Activated CD8-positive, alpha-beta memory T cell treated with anti-CD3 and anti-CD28 coated beads, Interleukin-2, amount 50 U/mL, for 1 hour (primary cell): Measurements from ENCODE around the gene TPO.
A peak's percentile ranks its signal among the peaks of the same experiment; 100 is the strongest.

Source experiments
- DNase-seq: peaks from one replicate; pipeline ENCODE4 v3.0.0-alpha.2; 2020; ENCODE audit errors: extremely low read depth

Gene TPO

DNA sequence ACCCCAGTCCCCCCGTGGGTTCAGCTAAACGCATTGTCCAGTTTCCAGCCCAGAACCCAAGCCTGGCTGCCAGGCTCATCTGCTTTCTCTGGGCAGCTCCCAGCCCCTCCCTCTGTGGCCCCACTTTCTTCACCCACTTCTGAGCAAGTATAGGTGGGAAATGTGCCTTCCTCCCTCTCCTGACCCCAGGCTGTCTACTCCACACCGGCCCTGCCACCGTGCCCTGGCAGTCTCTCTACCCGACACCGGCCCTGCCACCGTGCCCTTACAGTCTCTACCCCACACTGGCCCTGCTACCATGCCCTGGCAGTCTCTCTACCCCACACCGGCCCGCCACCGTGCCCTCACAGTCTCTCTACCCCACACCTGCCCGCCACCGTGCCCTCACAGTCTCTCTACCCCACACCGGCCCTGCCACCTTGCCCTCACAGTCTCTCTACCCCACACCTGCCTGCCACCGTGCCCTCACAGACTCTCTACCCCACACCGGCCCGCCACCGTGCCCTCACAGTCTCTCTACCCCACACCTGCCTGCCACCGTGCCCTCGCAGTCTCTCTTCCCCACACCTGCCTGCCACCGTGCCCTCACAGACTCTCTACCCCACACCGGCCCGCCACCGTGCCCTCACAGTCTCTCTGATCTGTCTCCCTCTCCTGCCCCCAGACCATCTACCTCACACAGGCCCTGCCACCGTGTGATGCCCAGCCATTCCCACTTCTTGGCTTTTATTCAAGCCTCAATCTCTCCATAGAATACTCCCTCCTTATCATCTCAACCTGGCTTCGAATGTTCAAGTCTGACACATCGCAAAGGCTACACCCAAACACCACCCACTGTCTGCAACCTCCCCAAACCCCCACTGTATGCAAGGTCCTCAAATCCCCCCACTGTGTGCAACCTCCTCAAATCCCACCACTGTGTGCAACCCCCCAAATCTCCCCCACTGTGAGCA is 108.9 kb downstream of the TPO start:
- DNase-seq = no peak

DNA sequence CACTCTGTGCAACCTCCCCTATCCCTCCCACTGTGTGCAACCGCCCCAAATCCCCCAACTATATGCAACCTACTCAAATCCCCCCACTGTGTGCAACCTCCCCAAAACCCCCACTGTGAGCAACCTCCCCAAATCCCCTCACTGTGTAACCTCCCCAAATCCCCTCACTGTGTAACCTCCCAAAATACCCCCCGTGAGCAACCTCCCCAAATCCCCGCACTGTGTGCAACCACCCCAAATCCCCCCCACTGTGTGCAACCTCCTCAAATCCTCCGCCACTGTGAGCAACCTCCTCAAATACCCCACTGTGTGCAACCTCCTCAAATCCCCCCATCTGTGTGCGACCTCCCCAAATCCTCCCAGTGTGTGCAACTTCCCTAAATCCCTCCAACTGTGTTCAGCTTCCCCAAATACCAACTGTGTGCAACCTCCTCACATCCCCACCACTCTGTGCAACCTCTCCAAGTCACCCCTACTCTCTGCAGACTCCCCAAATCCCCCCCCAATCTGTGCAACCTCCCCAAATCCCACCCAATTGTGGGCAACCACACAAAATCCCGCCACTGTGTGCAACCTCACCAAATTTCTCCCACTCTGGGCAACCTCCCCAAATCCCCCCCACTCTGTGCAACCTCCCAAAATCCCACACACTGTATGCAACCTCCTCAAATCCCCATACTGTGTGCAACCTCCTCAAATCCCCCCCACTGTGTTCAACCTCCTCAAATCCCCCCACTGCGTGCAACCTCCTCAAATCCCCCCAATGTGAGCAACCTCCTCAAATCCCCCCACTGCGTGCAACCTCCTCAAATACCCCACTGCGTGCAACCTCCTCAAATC is 114.1 kb downstream of the TPO start:
- no peak for DNase-seq

- DNase-seq = no peak
Observed at GRCh38 chr2:1528273-1529064, 115.2 kb downstream of the TPO start.

DNA sequence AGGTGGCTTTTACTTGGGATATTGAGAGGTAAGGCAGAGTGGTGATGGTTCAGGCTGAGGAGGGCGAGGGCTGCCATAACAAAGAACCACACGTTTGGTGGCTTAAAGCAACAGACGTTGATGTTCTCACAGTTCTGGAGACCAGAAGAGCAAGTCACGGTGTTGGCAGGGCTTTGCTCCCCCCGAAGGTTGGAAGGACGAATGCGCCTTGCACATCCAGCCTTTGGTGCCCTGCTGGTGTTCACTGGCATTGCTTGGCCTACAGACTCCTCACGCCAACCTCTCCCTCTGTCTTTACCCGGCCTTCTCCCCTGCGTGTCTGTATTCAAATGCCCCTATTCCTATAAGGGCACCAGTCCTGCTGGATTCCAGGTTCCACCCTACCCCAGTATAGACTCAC is 125.4 kb downstream of the TPO start:
- DNase-seq = no peak

DNA sequence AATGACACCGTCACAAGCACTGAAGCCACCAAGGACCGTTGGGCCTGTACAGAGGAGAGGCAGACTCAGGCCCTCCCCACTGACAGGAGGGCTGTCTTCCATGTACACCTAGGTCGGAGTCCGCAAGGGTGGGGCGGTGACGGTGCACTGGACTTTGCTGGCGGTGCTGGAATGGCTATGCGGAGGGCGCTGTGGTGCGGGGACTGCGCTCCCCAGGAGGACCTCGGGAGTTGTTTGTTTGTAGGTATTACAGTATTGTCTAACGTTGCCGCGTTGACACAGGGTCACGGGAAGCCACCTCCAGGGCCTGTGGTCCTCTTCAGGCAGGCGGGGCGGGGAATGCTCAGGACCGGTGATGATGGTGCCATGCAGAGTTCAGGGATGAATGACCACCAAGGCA is 126.2 kb downstream of the TPO start:
- DNase-seq = no peak

- no peak for DNase-seq
Observed at GRCh38 chr2:1539973-1540372, 126.7 kb downstream of the TPO start.

DNA sequence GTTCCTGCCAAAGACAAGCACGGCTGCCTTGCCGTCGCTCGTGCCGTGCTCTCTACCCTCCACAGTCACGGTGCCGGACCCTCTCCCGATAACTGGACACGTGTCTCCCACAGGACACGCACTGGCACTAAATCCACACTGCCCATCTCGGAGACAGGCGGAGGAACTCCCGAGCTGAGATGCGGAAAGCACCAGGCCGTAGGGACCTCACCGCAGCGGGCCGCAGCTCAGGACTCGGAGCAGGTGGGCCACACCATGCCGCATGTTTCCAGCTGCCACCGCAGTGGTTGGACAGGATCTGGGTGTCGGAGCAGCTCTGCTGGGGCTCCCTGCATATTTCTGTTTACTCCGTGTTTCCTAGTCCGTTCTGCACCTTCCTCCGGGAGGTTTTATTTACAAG is 127.2 kb downstream of the TPO start:
- DNase-seq = no peak

DNA sequence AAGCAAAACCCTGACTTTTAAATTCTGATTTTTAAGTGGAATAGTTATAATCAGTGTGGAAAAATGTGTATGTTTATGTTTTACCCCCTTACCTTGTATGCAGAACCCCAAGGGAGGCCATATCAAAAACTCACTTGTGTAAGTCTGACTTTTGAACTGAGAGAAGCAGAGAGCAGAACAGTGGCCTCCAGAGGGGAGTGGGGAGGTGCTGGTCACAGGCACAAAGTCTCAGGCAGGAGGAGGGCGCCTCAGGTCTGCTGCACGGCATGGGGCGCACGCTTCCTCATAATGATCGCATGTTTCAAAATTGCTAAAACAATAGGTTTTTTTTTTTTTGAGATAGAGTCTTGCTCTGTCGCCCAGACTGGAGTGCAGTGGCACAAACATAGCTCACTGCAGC is 127.8 kb downstream of the TPO start:
- no peak for DNase-seq

DNA sequence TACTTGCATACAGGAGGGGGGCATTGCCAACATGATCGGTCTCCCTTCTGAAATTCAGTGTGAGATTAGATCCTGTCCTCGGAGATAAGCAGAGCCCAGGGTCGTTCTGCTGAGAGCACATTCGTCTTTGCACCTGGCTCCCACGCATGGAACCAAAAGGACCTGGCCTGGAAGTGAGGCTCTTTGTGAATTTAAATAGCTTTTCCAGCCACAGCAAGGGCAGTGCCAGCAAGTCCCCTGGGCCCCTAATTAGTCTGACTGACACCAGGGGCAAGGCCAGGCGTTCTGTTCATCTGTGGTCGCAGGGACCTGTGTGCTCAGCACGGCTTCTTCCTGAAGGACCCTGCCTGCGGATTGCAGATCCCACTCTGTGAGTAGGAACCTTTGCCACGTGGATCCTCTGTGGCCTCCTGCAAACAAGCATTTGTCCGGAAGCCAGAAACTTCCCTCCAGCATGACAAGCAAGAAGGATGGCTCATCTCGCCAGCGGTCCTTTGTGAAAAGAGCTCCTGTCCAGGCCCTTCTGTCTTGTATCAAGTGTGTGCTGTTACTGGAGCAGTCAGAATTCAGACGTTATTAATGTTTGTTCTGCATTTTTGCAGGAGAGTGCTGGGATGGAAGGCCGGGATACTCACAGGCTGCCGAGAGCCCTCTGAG is 128.7 kb downstream of the TPO start:
- DNase-seq = no peak

DNA sequence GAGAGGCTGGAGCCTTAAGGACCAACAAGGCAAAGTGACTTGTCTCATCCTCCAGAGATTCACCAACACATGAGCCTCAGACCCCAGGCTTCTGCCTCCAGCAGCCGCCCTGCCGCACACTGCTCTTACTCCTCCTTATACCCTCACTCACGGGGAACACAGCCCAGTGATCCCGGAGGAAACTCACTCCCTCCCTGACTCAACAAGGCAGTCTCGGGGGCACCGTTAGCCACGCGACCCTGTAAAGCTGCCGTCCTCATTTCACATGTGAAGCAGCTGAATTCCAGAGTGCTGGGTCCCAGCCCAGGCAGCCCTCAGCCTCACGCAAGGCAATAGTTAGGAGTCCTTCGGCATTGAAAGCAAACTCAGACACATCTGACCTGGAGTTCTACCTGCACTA is 129.7 kb downstream of the TPO start:
- no peak for DNase-seq

GRCh38 chr2:1543776-1544477 is 130.7 kb downstream of the TPO start:
- no peak for DNase-seq

- DNase-seq = no peak
Observed at GRCh38 chr2:1544478-1545069, 131.3 kb downstream of the TPO start.

DNA sequence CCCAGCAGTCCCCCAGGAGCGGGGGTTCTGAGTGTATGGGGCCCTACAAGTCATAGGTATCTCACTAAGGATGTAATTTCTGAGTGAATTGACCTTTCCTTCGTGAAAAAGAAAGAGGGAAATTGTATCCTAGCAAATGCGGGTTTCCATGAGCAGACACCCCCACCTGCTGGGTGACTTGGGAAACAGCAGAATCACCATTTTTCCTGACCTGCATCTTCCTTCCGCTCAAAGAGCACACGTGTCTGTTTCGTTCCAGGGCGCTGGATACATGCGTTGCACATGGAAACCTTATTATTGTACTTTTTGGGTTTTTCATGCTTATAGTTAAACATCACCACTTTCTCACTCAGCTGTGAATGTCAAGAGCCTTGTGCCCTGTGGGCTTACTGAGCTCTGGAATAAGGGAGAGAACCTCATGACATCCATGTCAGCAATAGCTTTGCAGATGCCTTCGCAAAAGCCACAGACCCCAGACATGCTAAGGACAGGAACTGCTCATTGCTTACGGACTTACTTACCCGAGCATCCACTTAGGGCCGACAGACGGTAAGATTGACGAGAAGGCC is 132.8 kb downstream of the TPO start:
- DNase-seq = no peak

GRCh38 chr2:1546901-1547300 is 133.6 kb downstream of the TPO start:
- DNase-seq = no peak

DNA sequence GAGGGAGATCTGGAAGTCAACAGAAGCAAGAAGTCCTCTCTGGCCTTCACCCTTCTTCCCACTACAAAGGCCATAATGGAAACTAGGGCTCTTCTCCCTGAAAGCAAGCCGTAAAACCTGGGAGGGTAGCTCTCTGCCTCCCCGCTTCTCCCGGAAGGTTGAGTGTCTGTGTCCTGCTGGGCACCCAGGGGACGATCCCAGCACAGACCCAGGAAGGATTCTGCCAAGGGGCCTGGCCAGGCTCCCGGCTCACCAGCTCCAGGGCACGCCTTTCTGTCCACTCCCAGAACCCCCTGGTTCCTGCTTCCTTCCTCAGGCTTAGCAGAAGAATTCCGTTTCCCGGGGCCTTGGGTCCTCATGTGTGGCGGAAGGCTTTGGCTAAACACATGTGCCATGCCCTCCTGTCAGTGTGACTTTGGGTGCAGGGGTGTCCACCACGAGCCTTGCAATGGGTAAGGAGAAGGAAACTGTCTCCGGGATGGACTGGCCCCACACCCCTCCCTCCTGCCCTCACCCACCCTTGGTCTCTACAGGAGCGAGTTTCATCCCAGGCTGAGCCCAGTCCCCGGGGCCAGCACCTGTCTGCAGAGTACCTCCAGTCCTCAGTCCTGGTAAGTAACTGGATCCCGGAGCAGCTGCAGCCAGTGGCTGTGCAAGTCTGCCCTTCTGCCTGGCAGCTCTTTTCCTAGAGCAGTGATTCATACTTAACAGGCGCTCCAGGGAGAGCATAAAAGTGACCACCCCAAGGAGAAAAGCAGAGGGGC is 135.8 kb downstream of the TPO start:
- DNase-seq = no peak

DNA sequence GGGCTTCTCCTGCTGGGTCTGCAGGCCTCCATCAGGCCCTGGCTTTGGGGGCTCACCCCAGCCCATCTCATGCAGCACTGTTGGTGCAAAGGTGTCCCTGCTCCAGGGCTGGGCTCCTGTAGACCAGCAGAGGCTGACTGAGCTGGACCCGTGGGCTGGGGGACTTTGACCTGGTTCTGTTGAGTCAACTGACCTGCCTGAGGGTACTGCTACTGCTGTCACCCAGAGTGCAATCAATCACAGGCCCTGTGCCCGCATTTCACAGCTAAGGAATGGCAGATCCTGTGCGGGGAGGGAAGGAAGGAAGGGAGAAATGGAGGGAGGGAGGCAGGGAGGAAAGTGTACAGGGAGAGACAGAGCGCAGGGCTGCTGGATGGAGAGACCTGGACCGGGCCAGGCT is 136.8 kb downstream of the TPO start:
- no peak for DNase-seq

- peak; percentile 16 for DNase-seq
Observed at GRCh38 chr2:1550658-1551316, 137.5 kb downstream of the TPO start.

DNA sequence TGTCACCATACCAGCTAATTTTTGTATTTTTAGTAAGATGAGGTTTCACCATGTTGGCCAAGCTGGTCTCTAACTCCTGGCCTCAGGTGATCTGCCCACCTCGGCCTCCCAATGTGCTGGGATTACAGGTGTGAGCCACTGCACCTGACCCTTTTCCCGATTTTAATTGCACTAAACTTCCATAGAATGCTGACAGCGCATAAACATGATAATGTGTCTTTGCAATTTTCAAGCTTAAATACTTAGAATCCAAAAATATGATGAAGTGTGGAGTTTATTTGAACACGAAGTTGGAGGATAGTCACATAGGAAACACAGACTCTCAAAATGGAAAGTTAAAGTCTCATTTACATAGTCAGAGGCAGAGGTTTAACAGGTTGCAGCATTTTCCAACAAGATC is 138.6 kb downstream of the TPO start:
- no peak for DNase-seq

DNA sequence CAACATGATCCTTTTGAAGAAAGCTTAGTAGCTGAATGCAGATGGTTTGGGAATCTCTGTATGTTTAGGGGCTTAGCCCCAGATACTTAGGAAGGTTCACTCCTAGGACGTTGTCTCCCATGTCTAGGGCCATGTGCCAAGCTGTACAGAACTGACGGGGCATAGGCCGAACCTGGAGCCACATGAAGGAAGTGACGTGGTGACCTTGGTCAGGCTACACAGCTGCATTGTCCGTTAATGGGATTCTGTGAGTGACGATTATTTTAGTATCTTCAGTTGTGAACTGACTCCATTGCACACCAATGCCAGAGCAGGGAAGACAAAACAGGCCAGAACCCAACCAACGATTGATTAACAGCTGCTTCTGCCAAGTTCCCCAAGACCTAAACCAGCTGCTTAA is 139.3 kb downstream of the TPO start:
- no peak for DNase-seq
